GM12875 (cell line): ENCODE data around the gene PSMG4.

Source experiments
- H3K4me3 ChIP-seq: one replicate; pipeline ENCODE4 v1.5.1; 2011; ENCODE audit warnings: low read depth, low read length, control low read depth
- CTCF ChIP-seq: IDR thresholded peaks from 2 replicates; pipeline ENCODE4 v1.5.1; 2011; ENCODE audit warnings: low read depth, mild to moderate bottlenecking, control low read depth, inconsistent platforms, low read length, moderate library complexity, borderline replicate concordance; ENCODE audit not compliant: insufficient read depth

PSMG4 gene

GRCh38 chr6:3270258-3270657 is 11.5 kb downstream of the PSMG4 start:
- TF ChIP-seq CTCF, result no peak
- no peak overlapping the region for H3K4me3 ChIP-seq

GRCh38 chr6:3271756-3272155 is 13.0 kb downstream of the PSMG4 start:
- TF ChIP-seq CTCF, result no peak
- H3K4me3 ChIP-seq, result no peak overlapping the region

- TF ChIP-seq CTCF, result no peak
- no peak overlapping the region for H3K4me3 ChIP-seq
Observed at GRCh38 chr6:3272911-3273547, 14.3 kb downstream of the PSMG4 start.

- H3K4me3 ChIP-seq, result no peak overlapping the region
- TF ChIP-seq CTCF, result no peak
Observed at GRCh38 chr6:3273707-3274521, 15.2 kb downstream of the PSMG4 start.

- no peak overlapping the region for H3K4me3 ChIP-seq
- TF ChIP-seq CTCF, result no peak
Observed at GRCh38 chr6:3276174-3277167, 17.7 kb downstream of the PSMG4 start.

GRCh38 chr6:3277251-3277650 is 18.5 kb downstream of the PSMG4 start:
- H3K4me3 ChIP-seq, result no peak overlapping the region
- TF ChIP-seq CTCF, result no peak
